ENCODE results near the gene PIK3R5. TPM values are rescaled to one million over a fixed set of nuclear protein-coding genes. Genes with fewer than 3 reads are reported as not detected.

The PIK3R5 gene
- total and polyA plus RNA-seq, 2 donors (not counting 1 experiment from before 2014, with no cell fraction given) = 0.15 TPM; not detected in 1

GRCh38 chr17:8952191-8952590 lies 13.3 kb downstream of the PIK3R5 start:
- H3K27me3 ChIP-seq (ENCODE audit: control insufficient read depth, insufficient read depth, low read length) = no peaks in the 10 kb centered on the region
- no peak for DNase-seq (ENCODE audit: low read depth in 2 of 2)
- H3K4me3 ChIP-seq (replicated peaks in 1 of 4; ENCODE audit: control extremely low read depth in 1 of 4, insufficient read depth in 1 of 4, low read depth in 3 of 4, low read length in 4 of 4) = no peak overlapping the region
- no peaks in the 10 kb centered on the region for H3K4me1 ChIP-seq (ENCODE audit: control insufficient read depth, extremely low read depth, insufficient read depth, low read length)
- no peaks in the 10 kb centered on the region for H4K20me1 ChIP-seq (ENCODE audit: control insufficient read depth, extremely low read depth, insufficient read depth, low read length)
- H2AFZ ChIP-seq (ENCODE audit: low read length) = no peak overlapping the region
- H3K79me2 ChIP-seq (ENCODE audit: control insufficient read depth, insufficient read depth, low read length) = no peaks in the 10 kb centered on the region
- no peaks in the 10 kb centered on the region for H3K9me3 ChIP-seq (ENCODE audit: control insufficient read depth, insufficient read depth, low read depth, low read length)
- H3K36me3 ChIP-seq (ENCODE audit: control insufficient read depth, insufficient read depth, low read length) = no peaks in the 10 kb centered on the region
- no peak overlapping the region for H3K4me2 ChIP-seq (ENCODE audit: extremely low read depth, insufficient read depth, low read length)
- no peak overlapping the region for H3K9ac ChIP-seq (ENCODE audit: insufficient read depth, low read length)
- H3K27ac ChIP-seq (ENCODE audit: insufficient read depth, low read length) = no peak overlapping the region
- TF ChIP-seq EZH2 (IDR thresholded peaks at IDR 0.05; ENCODE audit: low read length, missing control alignments) (no peak), CTCF (conservative IDR thresholded peaks at IDR 0.05 in 1 of 2, IDR thresholded peaks at IDR 0.05 in 1 of 2; ENCODE audit: low read depth in 1 of 2, low read length in 2 of 2) (no peak)

GRCh38 chr17:8951206-8951605 lies 14.3 kb downstream of the PIK3R5 start:
- no peaks in the 10 kb centered on the region for H3K4me1 ChIP-seq (ENCODE audit: control insufficient read depth, extremely low read depth, insufficient read depth, low read length)
- no peak overlapping the region for H3K4me2 ChIP-seq (ENCODE audit: extremely low read depth, insufficient read depth, low read length)
- no peaks in the 10 kb centered on the region for H4K20me1 ChIP-seq (ENCODE audit: control insufficient read depth, extremely low read depth, insufficient read depth, low read length)
- H3K36me3 ChIP-seq (ENCODE audit: control insufficient read depth, insufficient read depth, low read length) = no peaks in the 10 kb centered on the region
- TF ChIP-seq EZH2 (IDR thresholded peaks at IDR 0.05; ENCODE audit: low read length, missing control alignments) = no peak
- H3K79me2 ChIP-seq (ENCODE audit: control insufficient read depth, insufficient read depth, low read length) = no peaks in the 10 kb centered on the region
- no peaks in the 10 kb centered on the region for H3K9me3 ChIP-seq (ENCODE audit: control insufficient read depth, insufficient read depth, low read depth, low read length)
- H3K9ac ChIP-seq (ENCODE audit: insufficient read depth, low read length) = no peak overlapping the region
- H2AFZ ChIP-seq (ENCODE audit: low read length) = no peak overlapping the region
- H3K27ac ChIP-seq (ENCODE audit: insufficient read depth, low read length) = no peak overlapping the region
- no peak overlapping the region for H3K4me3 ChIP-seq (replicated peaks in 1 of 4; ENCODE audit: control extremely low read depth in 1 of 4, insufficient read depth in 1 of 4, low read depth in 3 of 4, low read length in 4 of 4)
- no peak for DNase-seq (ENCODE audit: low read depth in 2 of 2)
- H3K27me3 ChIP-seq (ENCODE audit: control insufficient read depth, insufficient read depth, low read length) = no peaks in the 10 kb centered on the region

DNA sequence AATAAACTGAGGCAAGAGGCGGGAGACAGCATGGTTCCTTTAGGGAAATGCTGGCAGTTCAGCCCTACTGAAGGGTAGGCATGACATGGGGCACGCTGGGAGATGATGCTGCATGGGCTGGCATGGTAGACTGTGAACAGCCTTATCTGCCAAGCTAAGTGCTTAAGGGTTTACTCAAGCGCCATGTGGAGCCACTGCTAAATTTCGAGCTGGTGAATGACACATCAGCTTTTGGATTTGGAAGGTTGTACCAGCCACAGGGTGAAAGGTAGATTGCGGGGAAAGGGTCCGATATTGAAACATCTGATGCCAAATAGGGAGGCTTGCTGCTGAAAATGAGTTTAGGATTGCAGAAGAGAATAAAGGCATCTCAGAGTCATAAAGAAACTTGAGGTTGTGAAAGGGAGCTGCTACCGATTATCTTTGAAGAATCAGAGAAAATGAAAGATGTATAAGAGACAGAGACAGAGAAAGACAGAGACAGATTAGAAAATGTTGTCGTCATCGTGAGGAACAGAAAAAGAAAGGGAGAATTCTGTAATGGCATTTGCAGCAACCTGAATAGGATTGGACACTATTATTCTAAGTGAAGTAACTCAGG lies 16.3 kb downstream of the PIK3R5 start:
- DNase-seq (ENCODE audit: low read depth in 2 of 2) = no peak
- no peak overlapping the region for H3K27ac ChIP-seq (ENCODE audit: insufficient read depth, low read length)
- no peak overlapping the region for H3K9ac ChIP-seq (ENCODE audit: insufficient read depth, low read length)
- no peak overlapping the region for H3K4me3 ChIP-seq (replicated peaks in 1 of 4; ENCODE audit: control extremely low read depth in 1 of 4, insufficient read depth in 1 of 4, low read depth in 3 of 4, low read length in 4 of 4)
- H3K4me1 ChIP-seq (ENCODE audit: control insufficient read depth, extremely low read depth, insufficient read depth, low read length) = no peaks in the 10 kb centered on the region
- H3K4me2 ChIP-seq (ENCODE audit: extremely low read depth, insufficient read depth, low read length) = no peak overlapping the region
- no peaks in the 10 kb centered on the region for H3K36me3 ChIP-seq (ENCODE audit: control insufficient read depth, insufficient read depth, low read length)
- no peaks in the 10 kb centered on the region for H3K79me2 ChIP-seq (ENCODE audit: control insufficient read depth, insufficient read depth, low read length)
- TF ChIP-seq EZH2 (IDR thresholded peaks at IDR 0.05; ENCODE audit: low read length, missing control alignments) = no peak
- no peak for TF ChIP-seq CTCF (conservative IDR thresholded peaks at IDR 0.05 in 1 of 2, IDR thresholded peaks at IDR 0.05 in 1 of 2; ENCODE audit: low read depth in 1 of 2, low read length in 2 of 2)
- H3K9me3 ChIP-seq (ENCODE audit: control insufficient read depth, insufficient read depth, low read depth, low read length) = no peaks in the 10 kb centered on the region
- no peak overlapping the region for H2AFZ ChIP-seq (ENCODE audit: low read length)
- no peaks in the 10 kb centered on the region for H3K27me3 ChIP-seq (ENCODE audit: control insufficient read depth, insufficient read depth, low read length)
- no peaks in the 10 kb centered on the region for H4K20me1 ChIP-seq (ENCODE audit: control insufficient read depth, extremely low read depth, insufficient read depth, low read length)

Data from fibroblast of lung (primary cell).